VCaP (cell line): ENCODE results near the gene TEKT1.
"Not testable (repeated sequence)": the region's sequence is repeated elsewhere in the genome, so short reads cannot be mapped to it uniquely, and the experiment has no call there.

Source experiments
- H3K27ac ChIP-seq: fragments of 450-650 bp; 2 replicates; pipeline ENCODE4 v1.5.1; 2017
- TF ChIP-seq, protein P1 (sequence below): fragments of 450-650 bp; conservative IDR thresholded peaks from 2 replicates; pipeline ENCODE4 v1.5.1; 2017; ENCODE audit warnings: mild to moderate bottlenecking, moderate library complexity

TEKT1 gene

DNA sequence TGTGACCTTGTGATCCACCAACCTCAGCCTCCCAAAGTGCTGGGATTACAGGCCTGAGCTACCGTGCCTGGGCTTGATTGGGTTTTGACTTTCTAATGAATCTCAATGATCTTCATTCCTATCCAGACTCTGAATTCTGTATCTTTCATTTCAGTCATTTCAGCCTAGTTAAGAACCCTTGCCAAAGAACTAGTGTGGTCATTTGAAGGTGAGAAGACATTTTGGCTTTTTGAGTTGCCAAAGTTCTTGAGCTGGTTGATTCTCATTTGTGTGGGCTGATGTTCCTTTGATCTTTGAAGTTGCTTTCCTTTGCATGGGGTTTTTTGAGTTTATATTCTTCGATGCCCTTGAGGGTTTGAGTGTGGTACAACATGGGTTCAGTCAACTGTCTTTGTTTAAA is 30.6 kb upstream of the TEKT1 start:
- TF ChIP-seq, protein P1, sequence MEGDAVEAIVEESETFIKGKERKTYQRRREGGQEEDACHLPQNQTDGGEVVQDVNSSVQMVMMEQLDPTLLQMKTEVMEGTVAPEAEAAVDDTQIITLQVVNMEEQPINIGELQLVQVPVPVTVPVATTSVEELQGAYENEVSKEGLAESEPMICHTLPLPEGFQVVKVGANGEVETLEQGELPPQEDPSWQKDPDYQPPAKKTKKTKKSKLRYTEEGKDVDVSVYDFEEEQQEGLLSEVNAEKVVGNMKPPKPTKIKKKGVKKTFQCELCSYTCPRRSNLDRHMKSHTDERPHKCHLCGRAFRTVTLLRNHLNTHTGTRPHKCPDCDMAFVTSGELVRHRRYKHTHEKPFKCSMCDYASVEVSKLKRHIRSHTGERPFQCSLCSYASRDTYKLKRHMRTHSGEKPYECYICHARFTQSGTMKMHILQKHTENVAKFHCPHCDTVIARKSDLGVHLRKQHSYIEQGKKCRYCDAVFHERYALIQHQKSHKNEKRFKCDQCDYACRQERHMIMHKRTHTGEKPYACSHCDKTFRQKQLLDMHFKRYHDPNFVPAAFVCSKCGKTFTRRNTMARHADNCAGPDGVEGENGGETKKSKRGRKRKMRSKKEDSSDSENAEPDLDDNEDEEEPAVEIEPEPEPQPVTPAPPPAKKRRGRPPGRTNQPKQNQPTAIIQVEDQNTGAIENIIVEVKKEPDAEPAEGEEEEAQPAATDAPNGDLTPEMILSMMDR, result no peak
- no peak overlapping the region for H3K27ac ChIP-seq

DNA sequence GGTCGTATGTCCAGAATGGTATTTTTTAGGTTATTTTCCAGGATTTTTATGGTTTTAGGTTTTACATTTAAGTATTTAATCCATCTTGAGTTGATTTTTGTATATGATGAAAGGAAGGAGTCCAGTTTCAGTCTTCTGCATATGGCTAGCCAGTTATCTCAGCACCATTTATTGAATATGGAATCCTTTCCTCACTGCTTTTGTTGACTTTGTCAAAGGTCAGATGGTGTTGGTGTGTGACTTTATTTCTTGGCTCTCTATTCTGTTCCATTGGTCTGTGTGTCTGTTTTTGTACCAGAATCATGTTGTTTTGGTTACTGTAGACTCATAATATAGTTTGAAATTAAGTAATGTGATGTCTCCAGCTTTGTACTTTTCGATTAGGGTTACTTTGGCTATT is 26.4 kb upstream of the TEKT1 start:
- no peak overlapping the region for H3K27ac ChIP-seq
- TF ChIP-seq, protein P1, result no peak

- TF ChIP-seq, protein P1, result no peak
- H3K27ac ChIP-seq, result no peak overlapping the region
Measured at GRCh38 chr17:6857336-6857735, 25.8 kb upstream of the TEKT1 start.

- no peak overlapping the region for H3K27ac ChIP-seq
Measured at GRCh38 chr17:6856051-6856450, 24.5 kb upstream of the TEKT1 start.

GRCh38 chr17:6853764-6854442 is 22.4 kb upstream of the TEKT1 start:
- no peak overlapping the region for H3K27ac ChIP-seq
- TF ChIP-seq, protein P1, result no peak

More at GRCh38 chr17:6856051-6856450, 24.5 kb upstream of the TEKT1 start:
- TF ChIP-seq, protein P1, result no peak

GRCh38 chr17:6848545-6849179 is 17.1 kb upstream of the TEKT1 start:
- H3K27ac ChIP-seq, result not testable (repeated sequence)

- H3K27ac ChIP-seq, result not testable (repeated sequence)
Measured at GRCh38 chr17:6846138-6846537, 14.6 kb upstream of the TEKT1 start.

DNA sequence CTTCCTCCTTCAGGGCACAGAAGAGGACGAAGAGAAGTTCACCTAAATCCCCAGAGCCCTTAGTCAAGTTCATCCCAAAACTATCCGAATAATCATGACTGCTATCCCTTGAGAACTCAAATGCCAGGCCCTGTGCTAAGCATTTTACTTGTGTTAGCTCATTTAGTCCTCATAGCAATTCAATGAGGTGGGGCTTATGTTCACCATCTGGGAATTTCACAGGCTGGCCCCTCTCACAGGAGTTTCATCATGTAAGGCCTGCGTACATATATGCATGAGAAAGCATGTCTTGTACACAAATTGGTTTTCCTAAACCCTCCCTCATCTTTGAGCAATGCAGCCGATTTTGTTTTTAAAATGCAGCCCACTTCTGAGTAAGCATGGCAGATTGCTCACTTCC is 12.9 kb upstream of the TEKT1 start:
- H3K27ac ChIP-seq, result not testable (repeated sequence)

DNA sequence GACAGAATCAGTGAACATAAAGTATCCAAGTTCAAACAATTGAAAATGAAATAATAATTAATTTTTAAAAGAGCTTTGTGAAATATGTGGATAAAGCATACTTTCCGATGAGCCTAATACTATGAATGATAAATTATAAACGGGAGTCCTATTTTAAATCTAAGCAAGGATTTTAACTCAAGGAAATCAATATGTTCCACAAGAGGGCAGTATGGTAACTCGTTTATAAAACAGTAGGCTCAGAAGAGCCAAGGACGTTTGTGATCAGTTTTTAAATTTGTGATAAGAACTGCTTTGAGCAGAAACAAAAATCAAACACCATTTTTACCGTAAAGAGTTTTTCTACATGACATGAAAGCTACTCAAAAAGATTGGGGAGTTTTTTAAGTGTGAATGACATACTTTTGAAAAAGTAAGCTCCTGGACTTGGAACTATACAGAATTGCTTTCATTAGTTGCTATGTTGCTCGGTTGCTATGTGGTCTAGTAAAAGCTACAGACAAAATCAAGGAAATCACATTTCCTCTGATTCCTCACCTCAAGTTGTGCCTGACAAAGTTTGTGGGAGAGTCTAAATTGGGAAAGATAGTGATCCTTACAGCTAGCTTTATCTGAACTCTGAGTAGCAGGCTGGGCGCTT is 11.8 kb upstream of the TEKT1 start:
- TF ChIP-seq, protein P1, result peak; percentile 68
- no peak overlapping the region for H3K27ac ChIP-seq

DNA sequence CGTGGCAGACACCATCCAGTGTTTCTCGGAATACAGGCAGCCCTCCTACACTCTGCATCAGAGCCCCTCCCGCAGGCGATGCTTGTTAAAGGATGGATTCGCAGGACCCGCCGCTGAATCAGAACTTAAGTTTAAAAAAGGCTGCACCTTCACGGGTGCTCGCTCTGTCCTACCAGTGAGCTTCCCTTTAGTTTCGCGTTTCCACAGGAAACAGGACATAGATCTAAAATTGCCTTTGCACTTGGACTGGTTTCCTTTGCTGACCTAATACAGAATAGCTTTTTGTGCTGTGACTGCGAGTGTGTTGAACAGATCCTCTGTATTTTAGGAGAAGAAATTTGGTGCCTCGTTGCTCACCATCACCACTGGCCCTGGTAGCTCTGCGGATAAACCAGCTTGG is 10.2 kb upstream of the TEKT1 start:
- H3K27ac ChIP-seq, result not testable (repeated sequence)
